Esophagus squamous epithelium (tissue), 5 donors: ENCODE results near the gene RGS17. TPM values are rescaled to one million over a fixed set of nuclear protein-coding genes. Genes with fewer than 3 reads are reported as not detected.
"Not testable (repeated sequence)": the region's sequence is repeated elsewhere in the genome, so short reads cannot be mapped to it uniquely, and the experiment has no call there.

ENCODE experiments used
- DNase-seq: peaks from one replicate; lab custom pipeline; 2025; lab: John Stamatoyannopoulos, UW
- H3K27ac ChIP-seq, 4 donors: fragments of 200-600 bp; sonication (generic); one replicate each; pipeline ENCODE4 v1.5.1; 2016 to 2019; ENCODE audit warnings: mild to moderate bottlenecking in 1 of 4
- H3K27me3 ChIP-seq, 4 donors: fragments of 200-600 bp; sonication (generic); 1 replicate in 3 of 4; 2 replicates in 1 of 4; pipeline versions ENCODE4 v1.5.1 to v1.6.0; 2017 to 2021; ENCODE audit warnings: antibody characterized with exemption in 1 of 4
- H3K36me3 ChIP-seq, 3 donors: fragments of 200-600 bp; sonication (generic); one replicate each; pipeline ENCODE4 v1.5.1; 2016 to 2019
- H3K4me1 ChIP-seq, 3 donors: fragments of 200-600 bp; sonication (generic); one replicate each; pipeline ENCODE4 v1.5.1; 2017 to 2019
- H3K4me3 ChIP-seq, 4 donors: fragments of 200-600 bp; sonication (generic); 1 replicate in 3 of 4; 2 replicates in 1 of 4; pipeline ENCODE4 v1.5.1; 2016 to 2019; ENCODE audit warnings: mild to moderate bottlenecking in 2 of 4, moderate library complexity in 1 of 4
- H3K9me3 ChIP-seq, 3 donors: fragments of 200-600 bp; sonication (generic); one replicate each; pipeline ENCODE4 v1.5.1; 2016 to 2019
- POLR2A ChIP-seq, 4 donors: fragments of 450-650 bp; IDR thresholded peaks; one replicate each; pipeline ENCODE4 v1.6.1; 2017; ENCODE audit warnings: antibody characterized with exemption in 4 of 4, mild to moderate bottlenecking in 4 of 4, moderate library complexity in 3 of 4
- WGBS, 2 donors: methylation state at CpG; one replicate each; pipeline ENCODE4 v1.1.5; 2018; 5-methylcytosine and 5-hydroxymethylcytosine counted together
- intact Hi-C: fragments of 100-400 bp; cut with DNase I; formaldehyde crosslinking; loops from one replicate; pipeline ENCODE4 v1.15.0; 2022
- total RNA-seq, 4 donors: library from RNA; depleted of rRNA; stranded (reverse); fragments of >200 nt; gene quantifications; one replicate each; pipeline ENCODE4 v1.1.0, GENCODE V29; 2016
- TF ChIP-seq, protein P1 (sequence below), 6 experiments: fragments of 450-650 bp in 4 of 6; fragments of 200-600 bp in 2 of 6; sonication (generic) in 2 of 6; IDR thresholded peaks; one replicate each; pipeline ENCODE4 v1.5.1; 2016 to 2019; ENCODE audit warnings: antibody characterized with exemption in 6 of 6, mild to moderate bottlenecking in 4 of 6, moderate library complexity in 4 of 6
- donor health status: DM: yes; HTN: yes; CAD: no.

Gene RGS17
- total RNA-seq, 4 donors from 2014 or later = 0.19 to 1.8 (median 0.48) TPM

DNA sequence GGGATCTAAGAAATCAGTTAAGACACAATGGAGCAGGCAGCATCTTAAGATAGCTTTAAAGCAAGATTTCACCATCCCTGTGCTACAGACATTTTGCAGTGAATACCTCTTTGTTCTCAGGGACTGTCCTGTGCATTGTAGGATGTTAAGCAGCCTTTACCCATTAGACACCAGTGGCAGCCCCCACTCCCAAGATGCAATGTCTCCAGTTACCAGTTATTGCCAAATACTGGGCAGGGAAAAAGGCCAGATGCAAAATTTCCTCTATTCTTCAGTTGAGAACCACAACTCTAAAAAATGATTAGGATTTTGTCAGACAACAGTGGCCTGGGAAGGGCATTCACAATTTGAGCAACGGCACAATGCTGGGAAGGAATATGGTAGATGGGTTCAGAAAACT, 154.3 kb downstream of the RGS17 start:
- DNase-seq = no peak
- Histone ChIP-seq H3K27ac (no peak overlapping the region), H3K4me3 (no peak overlapping the region), H3K27me3 (no peaks in the 10 kb centered on the region), H3K4me1 (peaks cover 0 to 21% (median 1%) of the 10 kb centered on the region in 3 donors), H3K36me3 (peaks cover 0 to 32% (median 0%) of the 10 kb centered on the region in 3 donors), H3K9me3 (no peaks in the 10 kb centered on the region)
- intact Hi-C loops = no loop called here
- no peak for TF ChIP-seq POLR2A (IDR thresholded peaks at IDR 0.05)
- TF ChIP-seq, protein P1, sequence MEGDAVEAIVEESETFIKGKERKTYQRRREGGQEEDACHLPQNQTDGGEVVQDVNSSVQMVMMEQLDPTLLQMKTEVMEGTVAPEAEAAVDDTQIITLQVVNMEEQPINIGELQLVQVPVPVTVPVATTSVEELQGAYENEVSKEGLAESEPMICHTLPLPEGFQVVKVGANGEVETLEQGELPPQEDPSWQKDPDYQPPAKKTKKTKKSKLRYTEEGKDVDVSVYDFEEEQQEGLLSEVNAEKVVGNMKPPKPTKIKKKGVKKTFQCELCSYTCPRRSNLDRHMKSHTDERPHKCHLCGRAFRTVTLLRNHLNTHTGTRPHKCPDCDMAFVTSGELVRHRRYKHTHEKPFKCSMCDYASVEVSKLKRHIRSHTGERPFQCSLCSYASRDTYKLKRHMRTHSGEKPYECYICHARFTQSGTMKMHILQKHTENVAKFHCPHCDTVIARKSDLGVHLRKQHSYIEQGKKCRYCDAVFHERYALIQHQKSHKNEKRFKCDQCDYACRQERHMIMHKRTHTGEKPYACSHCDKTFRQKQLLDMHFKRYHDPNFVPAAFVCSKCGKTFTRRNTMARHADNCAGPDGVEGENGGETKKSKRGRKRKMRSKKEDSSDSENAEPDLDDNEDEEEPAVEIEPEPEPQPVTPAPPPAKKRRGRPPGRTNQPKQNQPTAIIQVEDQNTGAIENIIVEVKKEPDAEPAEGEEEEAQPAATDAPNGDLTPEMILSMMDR (IDR thresholded peaks at IDR 0.05) = no peak
- WGBS, 2 donors = 84 to 87% methylated on average over 1 of the region's 1 CpG

- intact Hi-C loops = no loop called here
- Histone ChIP-seq H3K9me3 (no peaks in the 10 kb centered on the region), H3K4me1 (peaks cover 0 to 7% (median 0%) of the 10 kb centered on the region in 3 donors), H3K4me3 (no peak overlapping the region), H3K27me3 (no peaks in the 10 kb centered on the region), H3K27ac (no peak overlapping the region), H3K36me3 (peaks cover 0 to 46% (median 0%) of the 10 kb centered on the region in 3 donors)
- TF ChIP-seq, protein P1 (IDR thresholded peaks at IDR 0.05) = no peak
- WGBS, 2 donors = 76 to 80% methylated on average over 4 of the region's 4 CpGs
- no peak for DNase-seq
Measured at GRCh38 chr6:152975204-152975915, 155.7 kb downstream of the RGS17 start.

DNA sequence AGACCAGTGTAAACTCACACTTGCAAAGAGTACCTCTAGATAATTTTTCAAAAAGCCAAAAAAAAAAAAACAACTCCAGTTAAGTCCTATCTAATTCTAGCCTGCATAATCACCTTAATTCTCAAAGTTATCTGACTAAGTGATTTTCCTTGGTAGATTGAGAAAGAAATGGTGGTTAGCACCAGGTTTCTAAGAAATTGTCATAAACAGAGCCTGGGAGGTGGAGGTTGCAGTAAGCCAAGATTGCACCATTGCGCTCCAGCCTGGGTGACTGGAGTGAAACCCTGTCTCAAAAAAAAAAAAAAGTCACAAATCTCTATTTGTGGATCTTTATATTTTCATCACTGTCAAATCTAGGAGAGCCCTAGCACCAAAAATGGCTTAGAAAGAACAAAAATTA, 157.2 kb downstream of the RGS17 start:
- no peak for TF ChIP-seq POLR2A (IDR thresholded peaks at IDR 0.05)
- TF ChIP-seq, protein P1 (IDR thresholded peaks at IDR 0.05) = no peak
- Histone ChIP-seq H3K36me3 (peaks cover 0 to 56% (median 0%) of the 10 kb centered on the region in 3 donors), H3K27me3 (no peaks in the 10 kb centered on the region), H3K4me3 (no peak overlapping the region), H3K9me3 (no peaks in the 10 kb centered on the region), H3K4me1 (peaks cover 0 to 5% (median 0%) of the 10 kb centered on the region in 3 donors), H3K27ac (no peak overlapping the region)
- intact Hi-C loops = no loop called here
- DNase-seq = no peak
- 72 to 88% methylated on average over 1 of the region's 1 CpG for WGBS, 2 donors

DNA sequence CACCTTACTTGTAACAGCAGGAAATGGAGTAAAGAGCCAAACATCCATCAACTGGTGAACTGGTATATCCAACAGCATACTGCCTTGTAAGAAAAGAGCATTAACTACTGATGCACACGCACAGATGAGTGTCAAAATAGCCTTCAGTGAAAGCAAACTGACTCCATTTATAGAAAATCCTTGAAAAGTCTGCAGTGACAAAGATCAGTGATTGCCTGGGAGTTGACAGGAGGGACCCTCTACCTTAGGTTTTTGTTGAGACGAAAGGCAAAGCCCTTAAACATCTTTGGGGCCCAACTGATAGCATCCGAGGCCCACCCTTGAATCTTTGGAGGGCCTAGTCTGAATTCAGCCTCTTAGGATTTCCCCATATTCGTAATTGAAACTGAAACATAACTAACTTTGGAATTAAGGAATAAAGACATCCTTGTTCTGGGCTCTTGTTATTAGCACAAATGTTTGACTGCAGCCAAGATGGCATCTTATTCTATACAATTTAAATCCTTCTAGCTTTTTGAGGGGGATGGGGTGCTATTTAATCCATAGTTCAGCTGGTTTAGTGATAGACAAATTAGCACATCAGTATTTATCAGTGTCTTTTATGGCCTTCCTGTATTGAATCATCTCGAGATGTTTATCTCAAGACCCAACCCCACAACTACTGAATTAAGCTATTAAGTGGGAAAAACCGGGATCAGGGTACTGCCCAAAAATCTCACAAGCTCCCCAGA, 161.2 kb downstream of the RGS17 start:
- WGBS, 2 donors = 92 to 95% methylated on average over 6 of the region's 6 CpGs
- TF ChIP-seq POLR2A (IDR thresholded peaks at IDR 0.05) = no peak
- TF ChIP-seq, protein P1 (IDR thresholded peaks at IDR 0.05) = no peak
- Histone ChIP-seq H3K36me3 (peaks cover 0 to 55% (median 0%) of the 10 kb centered on the region in 3 donors), H3K27ac (no peak overlapping the region), H3K4me1 (peaks cover 0 to under 1% (median 0%) of the 10 kb centered on the region in 3 donors), H3K27me3 (no peaks in the 10 kb centered on the region), H3K9me3 (peaks cover 0 to 8% (median 0%) of the 10 kb centered on the region in 3 donors), H3K4me3 (no peak overlapping the region)
- intact Hi-C loops = no loop called here
- DNase-seq = no peak

- H3K27ac ChIP-seq, H3K4me3 ChIP-seq, DNase-seq, intact Hi-C loops, H3K4me1 ChIP-seq, H3K27me3 ChIP-seq, H3K9me3 ChIP-seq: not testable (repeated sequence)
- 89% methylated on average over 9 to 10 of the region's 15 CpGs for WGBS, 2 donors
- peaks cover 0 to 19% (median 0%) of the 10 kb centered on the region in 3 donors for H3K36me3 ChIP-seq
Measured at GRCh38 chr6:152966168-152966894, 164.8 kb downstream of the RGS17 start.
